Measurements from ENCODE around the gene ICA1.
"Not testable (repeated sequence)": the region's sequence is repeated elsewhere in the genome, so short reads cannot be mapped to it uniquely, and the experiment has no call there.

DNA sequence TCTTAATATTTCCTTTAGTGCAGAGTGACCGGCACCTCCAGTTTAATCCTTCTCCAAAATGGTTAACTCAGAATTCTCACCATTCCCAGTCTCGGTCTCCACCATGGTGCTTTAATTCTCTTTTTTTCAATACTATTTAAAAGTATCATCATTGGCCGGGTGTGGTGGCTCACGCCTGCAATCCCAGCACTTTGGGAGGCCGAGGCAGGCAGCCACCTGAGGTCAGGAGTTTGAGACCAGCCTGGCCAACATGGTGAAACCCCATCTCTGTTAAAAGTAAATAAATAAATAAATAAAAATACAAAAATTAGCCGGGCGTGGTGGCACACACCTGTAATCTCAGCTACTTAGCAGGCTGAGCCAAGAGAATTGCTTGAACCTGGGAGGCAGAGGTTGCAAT is 35.1 kb upstream of the ICA1 start:
- not testable (repeated sequence) for TF ChIP-seq TP53 (CRISPR knock-in tag; IDR thresholded peaks at IDR 0.05); CEBPB (IDR thresholded peaks at IDR 0.05); RCOR1 (IDR thresholded peaks at IDR 0.05; ENCODE audit: low read depth, low read length)
- TF ChIP-seq, protein P1, sequence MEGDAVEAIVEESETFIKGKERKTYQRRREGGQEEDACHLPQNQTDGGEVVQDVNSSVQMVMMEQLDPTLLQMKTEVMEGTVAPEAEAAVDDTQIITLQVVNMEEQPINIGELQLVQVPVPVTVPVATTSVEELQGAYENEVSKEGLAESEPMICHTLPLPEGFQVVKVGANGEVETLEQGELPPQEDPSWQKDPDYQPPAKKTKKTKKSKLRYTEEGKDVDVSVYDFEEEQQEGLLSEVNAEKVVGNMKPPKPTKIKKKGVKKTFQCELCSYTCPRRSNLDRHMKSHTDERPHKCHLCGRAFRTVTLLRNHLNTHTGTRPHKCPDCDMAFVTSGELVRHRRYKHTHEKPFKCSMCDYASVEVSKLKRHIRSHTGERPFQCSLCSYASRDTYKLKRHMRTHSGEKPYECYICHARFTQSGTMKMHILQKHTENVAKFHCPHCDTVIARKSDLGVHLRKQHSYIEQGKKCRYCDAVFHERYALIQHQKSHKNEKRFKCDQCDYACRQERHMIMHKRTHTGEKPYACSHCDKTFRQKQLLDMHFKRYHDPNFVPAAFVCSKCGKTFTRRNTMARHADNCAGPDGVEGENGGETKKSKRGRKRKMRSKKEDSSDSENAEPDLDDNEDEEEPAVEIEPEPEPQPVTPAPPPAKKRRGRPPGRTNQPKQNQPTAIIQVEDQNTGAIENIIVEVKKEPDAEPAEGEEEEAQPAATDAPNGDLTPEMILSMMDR (IDR thresholded peaks at IDR 0.05), result not testable (repeated sequence)
